ENCODE data around the gene EBF4. TPM values are rescaled to one million over a fixed set of nuclear protein-coding genes. Genes with fewer than 3 reads are reported as not detected.

The EBF4 gene
- total and polyA plus RNA-seq, 2 of the 8 experiments (the other 6 are each of a cell fraction or from before 2014, with no cell fraction given): 1.2 to 2.9 TPM

DNA sequence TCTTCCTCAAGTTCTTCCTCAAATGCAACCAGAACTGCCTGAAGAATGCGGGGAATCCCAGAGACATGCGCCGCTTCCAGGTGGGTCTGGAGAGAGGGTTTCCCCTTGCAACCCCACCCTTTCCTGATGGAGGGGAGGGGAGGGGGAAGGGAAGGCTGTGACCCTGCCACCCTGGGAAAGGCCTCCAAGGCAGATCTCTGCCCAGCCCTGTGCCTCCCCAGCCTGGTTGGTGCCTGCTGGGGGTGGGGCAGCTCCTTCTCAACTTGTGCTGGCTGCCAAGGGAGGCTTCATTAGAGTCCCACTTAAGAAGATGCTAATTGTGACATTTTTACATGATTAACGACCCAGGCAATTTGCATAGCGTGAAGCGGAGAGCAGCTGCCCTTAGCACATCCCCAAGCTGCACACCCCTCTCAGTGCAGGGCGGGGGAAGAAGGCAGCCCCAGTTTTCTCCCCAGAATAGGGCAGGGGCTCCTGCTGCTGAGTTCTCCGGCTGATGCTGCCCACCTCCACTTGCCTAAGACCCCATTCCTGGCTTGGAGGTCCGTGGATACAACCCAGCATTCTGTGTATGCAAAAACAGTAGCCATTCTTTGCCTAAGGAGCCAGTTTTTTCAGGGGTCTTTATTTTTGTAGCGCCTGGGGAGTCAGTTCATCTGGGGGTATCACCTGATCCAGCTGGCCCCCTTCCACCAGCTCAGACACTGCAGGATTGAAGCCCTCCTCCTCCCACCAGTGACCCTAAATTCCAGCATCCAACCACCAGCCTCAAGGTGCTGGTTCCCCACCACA is 56.2 kb downstream of the EBF4 start:
- Histone ChIP-seq H4K8ac (ENCODE audit: extremely low read depth, insufficient read depth, low read length) (no peak overlapping the region; the same call in 1 of the 2 replicates), H2BK20ac (ENCODE audit: low read length) (no peak overlapping the region), H3K79me2 (ENCODE audit: control insufficient read depth in 1 of 2, insufficient read depth in 2 of 2, low read length in 2 of 2) (no peaks in the 10 kb centered on the region), H4K5ac (ENCODE audit: insufficient read length, low read depth, low read length) (no peak overlapping the region), H3K4ac (replicated peaks; ENCODE audit: insufficient read length, low read depth, low read length) (no peak overlapping the region), H2AK5ac (ENCODE audit: low read depth, low read length) (no peak overlapping the region), H3K14ac (ENCODE audit: insufficient read length) (no peak overlapping the region), H4K91ac (replicated peaks; ENCODE audit: insufficient read length, low read length) (no peak overlapping the region), H3K4me2 (ENCODE audit: insufficient read depth in 1 of 2, low read depth in 2 of 2, low read length in 2 of 2) (peak overlapping the region; percentile 78 to 96), H2BK5ac (ENCODE audit: low read depth, low read length) (no peak overlapping the region), H3K4me1 (replicated peaks in 1 of 4; ENCODE audit: control insufficient read depth in 3 of 4, insufficient read depth in 4 of 4, low read length in 3 of 4) (peaks cover 2 to 38% (median 25%) of the 10 kb centered on the region in 4 experiments), H3K56ac (replicated peaks; ENCODE audit: insufficient read length, low read depth, low read length) (no peak overlapping the region), H3K9me3 (ENCODE audit: insufficient read depth in 2 of 2, low read depth in 1 of 2, low read length in 1 of 2) (no peaks in the 10 kb centered on the region), H3K23ac (ENCODE audit: insufficient read length) (no peak overlapping the region), H4K20me1 (replicated peaks in 1 of 2; ENCODE audit: control insufficient read depth in 1 of 2, insufficient read depth in 2 of 2, low read length in 2 of 2) (peaks cover 2% of the 10 kb centered on the region in 2 experiments), H3K36me3 (ENCODE audit: control insufficient read depth in 2 of 4, insufficient read depth in 4 of 4, low read length in 3 of 4) (peaks cover 0 to 3% (median 0%) of the 10 kb centered on the region in 4 experiments; a peak in 1 of 8 replicates), H2AFZ (ENCODE audit: low read length) (no peak overlapping the region), H2BK120ac (replicated peaks; ENCODE audit: low read depth, low read length) (no peak overlapping the region), H3K9ac (replicated peaks in 1 of 4; ENCODE audit: extremely low read depth in 1 of 4, low read depth in 3 of 4, low read length in 3 of 4) (no peak overlapping the region), H3K18ac (ENCODE audit: extremely low read depth, low read length) (no peak overlapping the region; the same call in 1 of the 2 replicates), H2BK15ac (ENCODE audit: low read length) (no peak overlapping the region), H3K27me3 (replicated peaks in 1 of 4; ENCODE audit: control insufficient read depth in 3 of 4, extremely low read depth in 1 of 4, insufficient read depth in 3 of 4, low read length in 3 of 4) (peaks cover 39 to 78% (median 61%) of the 10 kb centered on the region in 4 experiments), H3K4me3 (ENCODE audit: extremely low read depth in 1 of 4, insufficient read depth in 2 of 4, low read depth in 3 of 4, low read length in 4 of 4) (peak overlapping the region in 3 of 4 experiments; percentile 22 to 62 (median 38); a peak in 6 of 8 replicates), H2BK12ac (ENCODE audit: low read depth, low read length) (peak overlapping the region; percentile 60; the same call in 1 of the 2 replicates), H3K23me2 (ENCODE audit: low read depth, low read length) (peaks cover 20% of the 10 kb centered on the region; the same call in 1 of the 2 replicates), H3K79me1 (ENCODE audit: low read depth, low read length) (no peaks in the 10 kb centered on the region), H3K27ac (ENCODE audit: low read depth, low read length) (no peak overlapping the region)
- ChIA-PET POLR2A (ENCODE audit: partially characterized antibody) (interaction anchor here (1.4 to 1.8 kb wide), 2 partner anchors 42 to 55 kb away, joined by 4 to 6 read pairs; no protein-coding TSS in a partner anchor), CTCF (ENCODE audit: partially characterized antibody) (interaction anchor here (0.9 to 9.0 kb wide), 5 partner anchors 10 to 58 kb away, joined by 3 to 151 read pairs (median 3); partner anchors contain the start of gene EBF4)
- DNase-seq (ENCODE audit: low read depth in 1 of 2, low spot score in 2 of 2) (peak; percentile 33 to 73), FAIRE-seq (no peak)
- WGBS, 2 experiments (ENCODE audit: extremely low coverage in 1 of 2, insufficient coverage in 1 of 2, insufficient read length in 1 of 2, insufficient replicate concordance in 2 of 2, low coverage in 1 of 2, low lambda C conversion rate in 2 of 2, missing lambda C conversion rate in 1 of 2): 11% methylated on average over 9 of the region's 10 CpGs; no CpG with 5 or more reads in 1 of the 2 experiments
- TF ChIP-seq TAF1 (IDR thresholded peaks at IDR 0.05; ENCODE audit: low read depth, low read length) (no peak), PHF8 (conservative IDR thresholded peaks at IDR 0.05; ENCODE audit: low read depth, low read length) (no peak), EP300 (IDR thresholded peaks at IDR 0.05; ENCODE audit: borderline replicate concordance in 1 of 2, low read depth in 2 of 2, low read length in 2 of 2) (no peak), BCL11A (IDR thresholded peaks at IDR 0.05; ENCODE audit: low read depth in 2 of 2, low read length in 2 of 2) (no peak), GTF2F1 (IDR thresholded peaks at IDR 0.05; ENCODE audit: borderline replicate concordance, low read depth, low read length) (no peak), SP2 (IDR thresholded peaks at IDR 0.05; ENCODE audit: low read length) (no peak), CBX8 (IDR thresholded peaks at IDR 0.05; ENCODE audit: borderline replicate concordance, low read depth, low read length) (no peak), EZH2 (IDR thresholded peaks at IDR 0.05; ENCODE audit: low read depth, low read length, severe bottlenecking) (no peak), TEAD4 (IDR thresholded peaks at IDR 0.05; ENCODE audit: low read depth, low read length) (peak; percentile 85)
- TF ChIP-seq, protein P1, sequence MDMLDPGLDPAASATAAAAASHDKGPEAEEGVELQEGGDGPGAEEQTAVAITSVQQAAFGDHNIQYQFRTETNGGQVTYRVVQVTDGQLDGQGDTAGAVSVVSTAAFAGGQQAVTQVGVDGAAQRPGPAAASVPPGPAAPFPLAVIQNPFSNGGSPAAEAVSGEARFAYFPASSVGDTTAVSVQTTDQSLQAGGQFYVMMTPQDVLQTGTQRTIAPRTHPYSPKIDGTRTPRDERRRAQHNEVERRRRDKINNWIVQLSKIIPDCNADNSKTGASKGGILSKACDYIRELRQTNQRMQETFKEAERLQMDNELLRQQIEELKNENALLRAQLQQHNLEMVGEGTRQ (IDR thresholded peaks at IDR 0.05; ENCODE audit: low read length): no peak

Data from H1 (cell line).